HepG2 (cell line): Measurements from ENCODE around the gene GOLGA8S. TPM values are rescaled to one million over a fixed set of nuclear protein-coding genes. Genes with fewer than 3 reads are reported as not detected.

Source experiments
- ATAC-seq: fragments of 200-7000 bp; cut with Tn5 transposase; 3 replicates; pipeline ENCODE4 v1.9.1; 2020; ENCODE audit warnings: mild to moderate bottlenecking, moderate library complexity
- BruUV-seq: library from RNA; stranded (reverse); fragments of 400-500 nt; replicated peaks from 2 replicates; lab custom pipeline; 2021; lab: Mats Ljungman, UMichigan
- CTCF ChIA-PET: fragments of 300-600 bp; formaldehyde crosslinking; extraction: SDS; loops from one replicate; lab custom pipeline; 2021; ENCODE audit warnings: low total read pairs, inconsistent platforms, low intra/inter-chr PET ratio; lab: Yijun Ruan, JAX
- POLR2A ChIA-PET: fragments of 350-600 bp; sonication (Branson Sonifier 250); formaldehyde crosslinking; loops from one replicate; lab custom pipeline; 2020; ENCODE audit warnings: antibody characterized with exemption, inconsistent platforms; lab: Yijun Ruan, JAX
- DNase-seq: peaks from one replicate; pipeline ENCODE4 v3.0.0-alpha.2; 2015; ENCODE audit warnings: low spot score
- FAIRE-seq: peaks from 3 replicates; lab custom pipeline; 2011; peaks lifted over from hg19 to GRCh38; lab: Jason Lieb, UNC
- H2AFZ ChIP-seq: one replicate; pipeline ENCODE4 v1.6.1; 2011; ENCODE audit warnings: low read length, inconsistent platforms
- H3K27ac ChIP-seq: fragments of 300-600 bp; 3 replicates; pipeline ENCODE4 v1.8.0; 2011; ENCODE audit warnings: mixed run types, mild to moderate bottlenecking, mixed read lengths, low read length, inconsistent platforms; ENCODE audit not compliant: insufficient read depth; ENCODE audit errors: extremely low read length
- H3K27me3 ChIP-seq, 2 experiments: fragments of 200-600 bp in 1 of 2; 2 replicates in 1 of 2; 3 replicates in 1 of 2; pipeline versions ENCODE4 v1.6.0 to v1.8.0; 2011; ENCODE audit warnings: low read length in 2 of 2, mild to moderate bottlenecking in 2 of 2, moderate library complexity in 2 of 2, inconsistent platforms in 1 of 2; ENCODE audit not compliant: insufficient read depth in 2 of 2, control insufficient read depth in 1 of 2
- H3K36me3 ChIP-seq, 2 experiments: fragments of 200-600 bp in 1 of 2; replicated peaks in 1 of 2; 2 replicates in 1 of 2; 3 replicates in 1 of 2; pipeline versions ENCODE4 v1.5.1 to v1.8.0; 2011; ENCODE audit warnings: low read length in 2 of 2, inconsistent platforms in 1 of 2; ENCODE audit not compliant: insufficient read depth in 2 of 2, control insufficient read depth in 1 of 2
- H3K4me1 ChIP-seq: 2 replicates; pipeline ENCODE4 v1.5.1; 2012; ENCODE audit warnings: low read length, inconsistent platforms; ENCODE audit not compliant: insufficient read depth
- H3K4me2 ChIP-seq: 2 replicates; pipeline ENCODE4 v1.6.0; 2011; ENCODE audit warnings: low read depth, low read length, inconsistent platforms
- H3K4me3 ChIP-seq, 3 experiments: fragments of 200-600 bp in 1 of 3; sonication (generic), shearing (Covaris generic) in 1 of 3; replicated peaks in 1 of 3; 2 replicates each; pipeline ENCODE4 v1.5.1; 2011 to 2016; ENCODE audit warnings: low read length in 3 of 3, inconsistent platforms in 2 of 3, low read depth in 2 of 3, mild to moderate bottlenecking in 2 of 3, control low read depth in 1 of 3, mixed read lengths in 1 of 3; ENCODE audit not compliant: insufficient read depth in 1 of 3
- H3K79me2 ChIP-seq: one replicate; pipeline ENCODE4 v1.6.1; 2011; ENCODE audit warnings: low read length, inconsistent platforms; ENCODE audit not compliant: insufficient read depth
- H3K9ac ChIP-seq: 2 replicates; pipeline ENCODE4 v1.6.0; 2011; ENCODE audit warnings: mild to moderate bottlenecking, low read depth, low read length, inconsistent platforms; ENCODE audit not compliant: insufficient read depth
- H3K9me3 ChIP-seq: 2 replicates; pipeline ENCODE4 v1.5.1; 2012; ENCODE audit warnings: mild to moderate bottlenecking, low read length
- H4K20me1 ChIP-seq: 2 replicates; pipeline ENCODE4 v1.6.0; 2011; ENCODE audit warnings: inconsistent platforms, mild to moderate bottlenecking, low read length, moderate library complexity; ENCODE audit not compliant: insufficient read depth
- CHD4 ChIP-seq: fragments of 200-600 bp; sonication (generic); IDR thresholded peaks from 2 replicates; pipeline ENCODE4 v1.7.0; 2017; ENCODE audit warnings: mild to moderate bottlenecking, low read length, borderline replicate concordance
- GATAD1 ChIP-seq: IDR thresholded peaks from 2 replicates; pipeline ENCODE4 v1.6.1; 2016; ENCODE audit warnings: missing genetic modification reagents, missing compliant biosample characterization
- HNF4G ChIP-seq, 2 experiments: sonication (generic) in 1 of 2; formaldehyde crosslinking in 1 of 2; IDR thresholded peaks; 2 replicates each; pipeline versions ENCODE4 v1.4.0 to v1.6.1; 2011 to 2020; ENCODE audit warnings: borderline replicate concordance in 2 of 2, low read depth in 2 of 2, mild to moderate bottlenecking in 2 of 2, low read length in 1 of 2, missing genetic modification reagents in 1 of 2, moderate library complexity in 1 of 2
- MAFG ChIP-seq: sonication (generic); formaldehyde crosslinking; IDR thresholded peaks from 2 replicates; pipeline ENCODE4 v1.5.1; 2020; ENCODE audit warnings: mild to moderate bottlenecking, missing genetic modification reagents
- MIER3 ChIP-seq: IDR thresholded peaks from 2 replicates; pipeline ENCODE4 v1.6.1; 2016; ENCODE audit warnings: missing compliant biosample characterization, borderline replicate concordance
- RORA ChIP-seq: sonication (generic); formaldehyde crosslinking; IDR thresholded peaks from 2 replicates; pipeline ENCODE4 v1.5.0; 2020; ENCODE audit warnings: mild to moderate bottlenecking, missing genetic modification reagents, moderate library complexity
- SPEN ChIP-seq: sonication (generic); formaldehyde crosslinking; IDR thresholded peaks from 2 replicates; pipeline ENCODE4 v1.5.1; 2020; ENCODE audit warnings: low read depth, mild to moderate bottlenecking, missing genetic modification reagents
- ZBTB26 ChIP-seq: IDR thresholded peaks from 2 replicates; pipeline ENCODE4 v1.6.1; 2016; ENCODE audit warnings: missing compliant biosample characterization, missing genetic modification reagents, borderline replicate concordance
- ZBTB3 ChIP-seq: sonication (generic); formaldehyde crosslinking; IDR thresholded peaks from 2 replicates; pipeline ENCODE4 v1.4.0; 2020; ENCODE audit warnings: low read depth, mild to moderate bottlenecking, moderate library complexity, missing genetic modification reagents, borderline replicate concordance
- ZFP36L2 ChIP-seq: sonication (generic); formaldehyde crosslinking; IDR thresholded peaks from 2 replicates; pipeline ENCODE4 v1.4.0; 2020; ENCODE audit warnings: missing genetic modification reagents
- ZKSCAN5 ChIP-seq: sonication (generic); formaldehyde crosslinking; IDR thresholded peaks from 2 replicates; pipeline ENCODE4 v1.5.1; 2020; ENCODE audit warnings: mild to moderate bottlenecking, missing genetic modification reagents
- ZNF205 ChIP-seq: IDR thresholded peaks from 2 replicates; pipeline ENCODE4 v1.6.1; 2018; ENCODE audit warnings: missing biosample characterization, missing genetic modification reagents
- WGBS: methylation state at CpG from one replicate; pipeline ENCODE4 v1.1.6; 2017; ENCODE audit warnings: low lambda C conversion rate; 5-methylcytosine and 5-hydroxymethylcytosine counted together
- in situ Hi-C: cut with HindIII; loops from 2 replicates; pipeline ENCODE4 v1.10.0; 2017; ENCODE audit warnings: low pct_unique_long_range_greater_than_20kb; ENCODE audit not compliant: extremely low pct_ligation_motif_present
- intact Hi-C: fragments of 100-400 bp; cut with micrococcal nuclease; formaldehyde crosslinking; loops from one replicate; pipeline ENCODE4 v1.10.0; 2022; ENCODE audit not compliant: unreplicated experiment
- polyA plus RNA-seq, 8 experiments: library from polyadenylated mRNA; depleted of rRNA in 3 of 8; stranded (reverse) in 7 of 8; unstranded in 1 of 8; fragments of >200 nt; fragmentation: Illumina TruSeq in 4 of 8; extraction: Trizol in 4 of 8; gene quantifications; 2 replicates each; pipeline versions ENCODE4 v1.2.1 to v1.2.3, GENCODE V29; 2011 to 2016; ENCODE audit warnings: low read depth in 4 of 8, missing spikeins in 1 of 8, mixed read lengths in 1 of 8; ENCODE audit not compliant: insufficient read depth in 1 of 8
- total RNA-seq, 5 experiments: library from RNA; depleted of rRNA; stranded (reverse); fragments of >200 nt; fragmentation: Illumina TruSeq; extraction: Trizol; gene quantifications; 2 replicates each; pipeline ENCODE4 v1.2.3, GENCODE V29; 2016; ENCODE audit warnings: low read depth in 1 of 5
- TF ChIP-seq, protein P1 (sequence below): sonication (generic); formaldehyde crosslinking; IDR thresholded peaks from 2 replicates; pipeline ENCODE4 v1.9.0; 2021; ENCODE audit warnings: missing genetic modification reagents, mild to moderate bottlenecking, borderline replicate concordance
- TF ChIP-seq, protein P2 (sequence below): sonication (generic); formaldehyde crosslinking; IDR thresholded peaks from 2 replicates; pipeline ENCODE4 v1.9.0; 2021; ENCODE audit warnings: missing genetic modification reagents, borderline replicate concordance
- TF ChIP-seq, protein P3 (sequence below): sonication (generic); formaldehyde crosslinking; IDR thresholded peaks from 2 replicates; pipeline ENCODE4 v1.4.0; 2020; ENCODE audit warnings: missing genetic modification reagents, mild to moderate bottlenecking, borderline replicate concordance

Gene GOLGA8S
- total and polyA plus RNA-seq, 2 of the 13 experiments (the other 11 are each of a cell fraction or from before 2014, with no cell fraction given) = 0.02 to 0.03 TPM

- ATAC-seq (no peak), FAIRE-seq (no peak), DNase-seq (no peak)
- Histone ChIP-seq H4K20me1 (no peaks in the 10 kb centered on the region), H3K9ac (no peak overlapping the region), H3K36me3 (no peaks in the 10 kb centered on the region), H3K9me3 (no peaks in the 10 kb centered on the region), H2AFZ (no peak overlapping the region), H3K4me1 (no peaks in the 10 kb centered on the region), H3K27me3 (no peaks in the 10 kb centered on the region; a peak in 1 of 5 replicates), H3K4me3 (no peak overlapping the region), H3K4me2 (no peak overlapping the region), H3K27ac (no peak overlapping the region), H3K79me2 (no peaks in the 10 kb centered on the region)
- intact Hi-C loops = no loop called here
- CTCF ChIA-PET = no interaction called here
- in situ Hi-C loops = no loop called here
- WGBS = 0% methylated on average over 2 of the region's 5 CpGs
- no TSS peak for BruUV-seq
- POLR2A ChIA-PET = no interaction called here
- TF ChIP-seq MAFG (CRISPR knock-in tag) = no peak
- TF ChIP-seq ZKSCAN5 (CRISPR knock-in tag) = no peak
- TF ChIP-seq ZBTB3 (CRISPR knock-in tag) = no peak
- TF ChIP-seq ZBTB26 (CRISPR knock-in tag) = no peak
- TF ChIP-seq CHD4 = no peak
- TF ChIP-seq, protein P1, sequence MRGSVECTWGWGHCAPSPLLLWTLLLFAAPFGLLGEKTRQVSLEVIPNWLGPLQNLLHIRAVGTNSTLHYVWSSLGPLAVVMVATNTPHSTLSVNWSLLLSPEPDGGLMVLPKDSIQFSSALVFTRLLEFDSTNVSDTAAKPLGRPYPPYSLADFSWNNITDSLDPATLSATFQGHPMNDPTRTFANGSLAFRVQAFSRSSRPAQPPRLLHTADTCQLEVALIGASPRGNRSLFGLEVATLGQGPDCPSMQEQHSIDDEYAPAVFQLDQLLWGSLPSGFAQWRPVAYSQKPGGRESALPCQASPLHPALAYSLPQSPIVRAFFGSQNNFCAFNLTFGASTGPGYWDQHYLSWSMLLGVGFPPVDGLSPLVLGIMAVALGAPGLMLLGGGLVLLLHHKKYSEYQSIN (CRISPR knock-in tag) = no peak
- no peak for TF ChIP-seq RORA (CRISPR knock-in tag)
- TF ChIP-seq, protein P2, sequence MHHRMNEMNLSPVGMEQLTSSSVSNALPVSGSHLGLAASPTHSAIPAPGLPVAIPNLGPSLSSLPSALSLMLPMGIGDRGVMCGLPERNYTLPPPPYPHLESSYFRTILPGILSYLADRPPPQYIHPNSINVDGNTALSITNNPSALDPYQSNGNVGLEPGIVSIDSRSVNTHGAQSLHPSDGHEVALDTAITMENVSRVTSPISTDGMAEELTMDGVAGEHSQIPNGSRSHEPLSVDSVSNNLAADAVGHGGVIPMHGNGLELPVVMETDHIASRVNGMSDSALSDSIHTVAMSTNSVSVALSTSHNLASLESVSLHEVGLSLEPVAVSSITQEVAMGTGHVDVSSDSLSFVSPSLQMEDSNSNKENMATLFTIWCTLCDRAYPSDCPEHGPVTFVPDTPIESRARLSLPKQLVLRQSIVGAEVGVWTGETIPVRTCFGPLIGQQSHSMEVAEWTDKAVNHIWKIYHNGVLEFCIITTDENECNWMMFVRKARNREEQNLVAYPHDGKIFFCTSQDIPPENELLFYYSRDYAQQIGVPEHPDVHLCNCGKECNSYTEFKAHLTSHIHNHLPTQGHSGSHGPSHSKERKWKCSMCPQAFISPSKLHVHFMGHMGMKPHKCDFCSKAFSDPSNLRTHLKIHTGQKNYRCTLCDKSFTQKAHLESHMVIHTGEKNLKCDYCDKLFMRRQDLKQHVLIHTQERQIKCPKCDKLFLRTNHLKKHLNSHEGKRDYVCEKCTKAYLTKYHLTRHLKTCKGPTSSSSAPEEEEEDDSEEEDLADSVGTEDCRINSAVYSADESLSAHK (CRISPR knock-in tag) = no peak
- no peak for TF ChIP-seq SPEN (CRISPR knock-in tag)
- no peak for TF ChIP-seq ZNF205
- TF ChIP-seq, protein P3, sequence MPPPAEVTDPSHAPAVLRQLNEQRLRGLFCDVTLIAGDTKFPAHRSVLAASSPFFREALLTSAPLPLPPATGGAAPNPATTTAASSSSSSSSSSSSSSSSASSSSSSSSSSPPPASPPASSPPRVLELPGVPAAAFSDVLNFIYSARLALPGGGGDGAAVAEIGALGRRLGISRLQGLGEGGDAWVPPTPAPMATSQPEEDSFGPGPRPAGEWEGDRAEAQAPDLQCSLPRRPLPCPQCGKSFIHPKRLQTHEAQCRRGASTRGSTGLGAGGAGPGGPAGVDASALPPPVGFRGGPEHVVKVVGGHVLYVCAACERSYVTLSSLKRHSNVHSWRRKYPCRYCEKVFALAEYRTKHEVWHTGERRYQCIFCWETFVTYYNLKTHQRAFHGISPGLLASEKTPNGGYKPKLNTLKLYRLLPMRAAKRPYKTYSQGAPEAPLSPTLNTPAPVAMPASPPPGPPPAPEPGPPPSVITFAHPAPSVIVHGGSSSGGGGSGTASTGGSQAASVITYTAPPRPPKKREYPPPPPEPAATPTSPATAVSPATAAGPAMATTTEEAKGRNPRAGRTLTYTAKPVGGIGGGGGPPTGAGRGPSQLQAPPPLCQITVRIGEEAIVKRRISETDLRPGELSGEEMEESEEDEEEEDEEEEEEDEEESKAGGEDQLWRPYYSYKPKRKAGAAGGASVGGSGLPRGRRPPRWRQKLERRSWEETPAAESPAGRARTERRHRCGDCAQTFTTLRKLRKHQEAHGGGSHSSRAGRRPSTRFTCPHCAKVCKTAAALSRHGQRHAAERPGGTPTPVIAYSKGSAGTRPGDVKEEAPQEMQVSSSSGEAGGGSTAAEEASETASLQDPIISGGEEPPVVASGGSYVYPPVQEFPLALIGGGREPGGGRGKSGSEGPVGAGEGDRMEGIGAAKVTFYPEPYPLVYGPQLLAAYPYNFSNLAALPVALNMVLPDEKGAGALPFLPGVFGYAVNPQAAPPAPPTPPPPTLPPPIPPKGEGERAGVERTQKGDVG (CRISPR knock-in tag) = no peak
- TF ChIP-seq HNF4G (IDR thresholded peaks at IDR 0.05; ENCODE audit: borderline replicate concordance, low read depth, low read length) = no peak
- no peak for TF ChIP-seq HNF4G (CRISPR knock-in tag; IDR thresholded peaks at IDR 0.05; ENCODE audit: borderline replicate concordance, low read depth)
- TF ChIP-seq MIER3 (CRISPR knock-in tag) = no peak
- TF ChIP-seq GATAD1 = no peak
- TF ChIP-seq ZFP36L2 = no peak
Observed at GRCh38 chr15:23402544-23402943, 48.0 kb downstream of the GOLGA8S start.
